ENCODE results near the gene ZNF566. TPM values are rescaled to one million over a fixed set of nuclear protein-coding genes. Genes with fewer than 3 reads are reported as not detected.

The ZNF566 gene
- total and polyA plus RNA-seq, 2 of the 13 experiments (the other 11 are each of a cell fraction or from before 2014, with no cell fraction given) = 4.8 to 13.7 TPM

DNA sequence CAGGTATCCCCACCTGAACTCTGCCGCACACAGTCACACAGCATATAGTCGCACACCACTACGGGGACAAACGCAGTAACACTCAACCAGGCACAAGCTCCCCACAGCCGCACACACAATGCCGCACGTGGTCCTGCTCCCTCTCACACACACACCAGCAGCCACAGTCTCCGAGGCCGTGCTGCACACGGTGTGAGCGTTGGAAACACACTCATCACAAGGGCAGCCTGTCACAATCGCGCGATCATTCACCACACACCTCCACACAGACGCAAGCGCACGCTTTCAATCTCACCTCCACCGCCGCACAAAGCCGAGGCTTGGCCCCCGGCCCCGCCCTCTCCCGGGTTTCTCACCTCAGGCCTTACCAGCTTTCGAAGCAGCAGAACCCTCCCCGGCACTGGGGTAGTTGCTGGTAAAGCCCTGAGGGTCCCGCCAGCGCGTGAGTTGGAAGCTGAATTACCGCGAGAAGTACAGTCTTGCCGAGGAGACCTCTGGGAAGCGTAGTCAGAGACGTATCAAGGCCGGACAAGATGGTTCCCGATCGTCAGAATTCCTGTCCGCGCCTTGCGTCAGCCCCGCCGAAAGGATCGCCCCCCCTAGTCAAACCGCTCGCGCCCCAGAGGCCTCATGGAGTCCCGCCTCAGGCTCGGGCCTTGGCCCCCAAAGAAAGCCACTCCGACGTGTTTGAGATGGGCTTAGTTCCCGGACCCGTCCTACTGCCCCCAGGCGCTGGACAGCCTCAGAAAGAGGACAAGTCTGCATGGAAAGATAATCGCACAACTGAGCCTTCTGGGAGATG, at the start of gene ZNF566 (continued):
- TF ChIP-seq, protein P1, sequence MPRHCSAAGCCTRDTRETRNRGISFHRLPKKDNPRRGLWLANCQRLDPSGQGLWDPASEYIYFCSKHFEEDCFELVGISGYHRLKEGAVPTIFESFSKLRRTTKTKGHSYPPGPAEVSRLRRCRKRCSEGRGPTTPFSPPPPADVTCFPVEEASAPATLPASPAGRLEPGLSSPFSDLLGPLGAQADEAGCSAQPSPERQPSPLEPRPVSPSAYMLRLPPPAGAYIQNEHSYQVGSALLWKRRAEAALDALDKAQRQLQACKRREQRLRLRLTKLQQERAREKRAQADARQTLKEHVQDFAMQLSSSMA (CRISPR knock-in tag; IDR thresholded peaks at IDR 0.05) = peak; percentile 59; the same call in 1 of the 2 replicates
- TF ChIP-seq, protein P2, sequence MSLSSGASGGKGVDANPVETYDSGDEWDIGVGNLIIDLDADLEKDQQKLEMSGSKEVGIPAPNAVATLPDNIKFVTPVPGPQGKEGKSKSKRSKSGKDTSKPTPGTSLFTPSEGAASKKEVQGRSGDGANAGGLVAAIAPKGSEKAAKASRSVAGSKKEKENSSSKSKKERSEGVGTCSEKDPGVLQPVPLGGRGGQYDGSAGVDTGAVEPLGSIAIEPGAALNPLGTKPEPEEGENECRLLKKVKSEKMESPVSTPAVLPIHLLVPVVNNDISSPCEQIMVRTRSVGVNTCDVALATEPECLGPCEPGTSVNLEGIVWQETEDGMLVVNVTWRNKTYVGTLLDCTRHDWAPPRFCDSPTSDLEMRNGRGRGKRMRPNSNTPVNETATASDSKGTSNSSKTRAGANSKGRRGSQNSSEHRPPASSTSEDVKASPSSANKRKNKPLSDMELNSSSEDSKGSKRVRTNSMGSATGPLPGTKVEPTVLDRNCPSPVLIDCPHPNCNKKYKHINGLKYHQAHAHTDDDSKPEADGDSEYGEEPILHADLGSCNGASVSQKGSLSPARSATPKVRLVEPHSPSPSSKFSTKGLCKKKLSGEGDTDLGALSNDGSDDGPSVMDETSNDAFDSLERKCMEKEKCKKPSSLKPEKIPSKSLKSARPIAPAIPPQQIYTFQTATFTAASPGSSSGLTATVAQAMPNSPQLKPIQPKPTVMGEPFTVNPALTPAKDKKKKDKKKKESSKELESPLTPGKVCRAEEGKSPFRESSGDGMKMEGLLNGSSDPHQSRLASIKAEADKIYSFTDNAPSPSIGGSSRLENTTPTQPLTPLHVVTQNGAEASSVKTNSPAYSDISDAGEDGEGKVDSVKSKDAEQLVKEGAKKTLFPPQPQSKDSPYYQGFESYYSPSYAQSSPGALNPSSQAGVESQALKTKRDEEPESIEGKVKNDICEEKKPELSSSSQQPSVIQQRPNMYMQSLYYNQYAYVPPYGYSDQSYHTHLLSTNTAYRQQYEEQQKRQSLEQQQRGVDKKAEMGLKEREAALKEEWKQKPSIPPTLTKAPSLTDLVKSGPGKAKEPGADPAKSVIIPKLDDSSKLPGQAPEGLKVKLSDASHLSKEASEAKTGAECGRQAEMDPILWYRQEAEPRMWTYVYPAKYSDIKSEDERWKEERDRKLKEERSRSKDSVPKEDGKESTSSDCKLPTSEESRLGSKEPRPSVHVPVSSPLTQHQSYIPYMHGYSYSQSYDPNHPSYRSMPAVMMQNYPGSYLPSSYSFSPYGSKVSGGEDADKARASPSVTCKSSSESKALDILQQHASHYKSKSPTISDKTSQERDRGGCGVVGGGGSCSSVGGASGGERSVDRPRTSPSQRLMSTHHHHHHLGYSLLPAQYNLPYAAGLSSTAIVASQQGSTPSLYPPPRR (CRISPR knock-in tag; IDR thresholded peaks at IDR 0.05; ENCODE audit: borderline replicate concordance) = no peak
- TF ChIP-seq SRSF9 (IDR thresholded peaks at IDR 0.05; ENCODE audit: borderline replicate concordance, insufficient read depth, low read depth, low read length, poor library complexity, severe bottlenecking) = no peak
- TF ChIP-seq ZBTB7B (CRISPR knock-in tag; IDR thresholded peaks at IDR 0.05) = peak; percentile 70
- peak; percentile 66; the same call in 2 of the 3 replicates for TF ChIP-seq MXI1 (IDR thresholded peaks at IDR 0.05; ENCODE audit: borderline replicate concordance, low read depth, low read length)
- peak; percentile 87 for TF ChIP-seq ZNF883 (CRISPR knock-in tag; IDR thresholded peaks at IDR 0.05; ENCODE audit: not compliant biosample characterization)
- TF ChIP-seq ELF1 (CRISPR knock-in tag; IDR thresholded peaks at IDR 0.05) = peak; percentile 49
- no peak for TF ChIP-seq ELF4 (CRISPR knock-in tag; IDR thresholded peaks at IDR 0.05; ENCODE audit: borderline replicate concordance)
- TF ChIP-seq, protein P3, sequence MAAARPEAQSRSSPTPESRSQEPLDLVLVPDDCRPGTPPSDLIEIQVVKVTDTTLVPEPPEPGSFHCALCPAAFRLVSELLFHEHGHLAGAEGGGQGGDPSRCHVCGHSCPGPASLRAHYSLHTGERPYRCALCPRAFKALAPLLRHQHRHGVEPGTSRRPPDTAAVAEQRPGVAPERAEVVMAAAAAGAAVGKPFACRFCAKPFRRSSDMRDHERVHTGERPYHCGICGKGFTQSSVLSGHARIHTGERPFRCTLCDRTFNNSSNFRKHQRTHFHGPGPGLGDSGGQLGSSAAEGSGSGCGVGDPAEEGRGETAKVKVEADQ (CRISPR knock-in tag; IDR thresholded peaks at IDR 0.05; ENCODE audit: borderline replicate concordance) = no peak; the same call in 1 of the 2 replicates
- TF ChIP-seq, protein P4, sequence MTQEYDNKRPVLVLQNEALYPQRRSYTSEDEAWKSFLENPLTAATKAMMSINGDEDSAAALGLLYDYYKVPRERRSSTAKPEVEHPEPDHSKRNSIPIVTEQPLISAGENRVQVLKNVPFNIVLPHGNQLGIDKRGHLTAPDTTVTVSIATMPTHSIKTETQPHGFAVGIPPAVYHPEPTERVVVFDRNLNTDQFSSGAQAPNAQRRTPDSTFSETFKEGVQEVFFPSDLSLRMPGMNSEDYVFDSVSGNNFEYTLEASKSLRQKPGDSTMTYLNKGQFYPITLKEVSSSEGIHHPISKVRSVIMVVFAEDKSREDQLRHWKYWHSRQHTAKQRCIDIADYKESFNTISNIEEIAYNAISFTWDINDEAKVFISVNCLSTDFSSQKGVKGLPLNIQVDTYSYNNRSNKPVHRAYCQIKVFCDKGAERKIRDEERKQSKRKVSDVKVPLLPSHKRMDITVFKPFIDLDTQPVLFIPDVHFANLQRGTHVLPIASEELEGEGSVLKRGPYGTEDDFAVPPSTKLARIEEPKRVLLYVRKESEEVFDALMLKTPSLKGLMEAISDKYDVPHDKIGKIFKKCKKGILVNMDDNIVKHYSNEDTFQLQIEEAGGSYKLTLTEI (CRISPR knock-in tag; conservative IDR thresholded peaks at IDR 0.05) = no peak
- peak; percentile 94; the same call in 1 of the 2 replicates for TF ChIP-seq KMT2A (CRISPR knock-in tag; IDR thresholded peaks at IDR 0.05)
- TF ChIP-seq, protein P5, sequence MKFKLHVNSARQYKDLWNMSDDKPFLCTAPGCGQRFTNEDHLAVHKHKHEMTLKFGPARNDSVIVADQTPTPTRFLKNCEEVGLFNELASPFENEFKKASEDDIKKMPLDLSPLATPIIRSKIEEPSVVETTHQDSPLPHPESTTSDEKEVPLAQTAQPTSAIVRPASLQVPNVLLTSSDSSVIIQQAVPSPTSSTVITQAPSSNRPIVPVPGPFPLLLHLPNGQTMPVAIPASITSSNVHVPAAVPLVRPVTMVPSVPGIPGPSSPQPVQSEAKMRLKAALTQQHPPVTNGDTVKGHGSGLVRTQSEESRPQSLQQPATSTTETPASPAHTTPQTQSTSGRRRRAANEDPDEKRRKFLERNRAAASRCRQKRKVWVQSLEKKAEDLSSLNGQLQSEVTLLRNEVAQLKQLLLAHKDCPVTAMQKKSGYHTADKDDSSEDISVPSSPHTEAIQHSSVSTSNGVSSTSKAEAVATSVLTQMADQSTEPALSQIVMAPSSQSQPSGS (CRISPR knock-in tag; IDR thresholded peaks at IDR 0.05) = peak; percentile 44; the same call in 1 of the 2 replicates
- peak; percentile 27; the same call in 1 of the 2 replicates for TF ChIP-seq JUND (CRISPR knock-in tag; IDR thresholded peaks at IDR 0.05)
- TF ChIP-seq NCOR1 (IDR thresholded peaks at IDR 0.05; ENCODE audit: borderline replicate concordance, low read length) = no peak
- TF ChIP-seq TCF7 (IDR thresholded peaks at IDR 0.05; ENCODE audit: low read depth) = no peak
- no peak for TF ChIP-seq SNAPC2 (CRISPR knock-in tag; IDR thresholded peaks at IDR 0.05)
- TF ChIP-seq CCDC6 (CRISPR knock-in tag; IDR thresholded peaks at IDR 0.05) = peak; percentile 45
